Activated T-helper 2 cell treated with anti-CD3 and anti-CD28 coated beads, Interferon-gamma antibody, Interleukin-2, Interleukin-4, amounts not matched to agents 10 μg/mL and 5 μg/mL and 100 μg/mL, durations not matched to agents 14 hours and 24 hours and 36 hours (primary cell): ENCODE results near the gene ORAI3. TPM values are rescaled to one million over a fixed set of nuclear protein-coding genes. Genes with fewer than 3 reads are reported as not detected.
"Not testable (repeated sequence)": the region's sequence is repeated elsewhere in the genome, so short reads cannot be mapped to it uniquely, and the experiment has no call there.

Experiments used
- DNase-seq: peaks from one replicate; pipeline ENCODE4 v3.0.0; 2021; ENCODE audit warnings: low spot score
- H3K27ac Mint-ChIP-seq: one replicate; pipeline ENCODE4 v1.8.0; 2021; ENCODE audit warnings: mixed read lengths
- H3K27me3 Mint-ChIP-seq: one replicate; pipeline ENCODE4 v1.8.0; 2021; ENCODE audit warnings: low read depth, mixed read lengths
- H3K36me3 Mint-ChIP-seq: one replicate; pipeline ENCODE4 v1.8.0; 2021; ENCODE audit warnings: low read depth, mixed read lengths
- H3K4me1 Mint-ChIP-seq: one replicate; pipeline ENCODE4 v1.8.0; 2021; ENCODE audit warnings: low read depth, mixed read lengths
- H3K4me3 Mint-ChIP-seq: one replicate; pipeline ENCODE4 v1.8.0; 2021; ENCODE audit warnings: low read depth, mild to moderate bottlenecking, moderate library complexity, mixed read lengths
- H3K9me3 Mint-ChIP-seq: one replicate; pipeline ENCODE4 v1.8.0; 2021; ENCODE audit warnings: mixed read lengths
- intact Hi-C: fragments of 100-400 bp; cut with micrococcal nuclease; formaldehyde crosslinking; loops from one replicate; pipeline ENCODE4 v1.15.1; 2023
- total RNA-seq: library from RNA; stranded (reverse); gene quantifications from 2 replicates; pipeline ENCODE4 v1.2.3, GENCODE V29; 2022

The ORAI3 gene
- total RNA-seq, 1 donor from 2014 or later, result 17.4 TPM

- no peak for DNase-seq
- peaks cover 9% of the 10 kb centered on the region for H3K36me3 Mint-ChIP-seq
- intact Hi-C loops, result no loop called here
- peaks cover 19% of the 10 kb centered on the region for H3K4me1 Mint-ChIP-seq
- no peaks in the 10 kb centered on the region for H3K27me3 Mint-ChIP-seq
- no peak overlapping the region for H3K27ac Mint-ChIP-seq
- H3K4me3 Mint-ChIP-seq, result peak overlapping the region; percentile 66
- no peaks in the 10 kb centered on the region for H3K9me3 Mint-ChIP-seq
Measured at GRCh38 chr16:30925632-30925987, 23.3 kb upstream of the ORAI3 start.

GRCh38 chr16:30925995-30926811, 22.7 kb upstream of the ORAI3 start:
- H3K27me3 Mint-ChIP-seq, result no peaks in the 10 kb centered on the region
- H3K9me3 Mint-ChIP-seq, result no peaks in the 10 kb centered on the region
- intact Hi-C loops, result no loop called here
- no peak for DNase-seq
- peaks cover 16% of the 10 kb centered on the region for H3K4me1 Mint-ChIP-seq
- H3K27ac Mint-ChIP-seq, result no peak overlapping the region
- H3K36me3 Mint-ChIP-seq, result peaks cover 15% of the 10 kb centered on the region
- peak overlapping the region; percentile 66 for H3K4me3 Mint-ChIP-seq

GRCh38 chr16:30926937-30927788, 21.7 kb upstream of the ORAI3 start:
- Mint-ChIP-seq H3K9me3 (no peaks in the 10 kb centered on the region), H3K4me3 (no peak overlapping the region), H3K4me1 (peaks cover 10% of the 10 kb centered on the region), H3K36me3 (peaks cover 15% of the 10 kb centered on the region), H3K27me3 (no peaks in the 10 kb centered on the region), H3K27ac (no peak overlapping the region)
- intact Hi-C loops, result no loop called here
- no peak for DNase-seq

- Mint-ChIP-seq H3K27ac (no peak overlapping the region), H3K4me3 (no peak overlapping the region), H3K4me1 (peaks cover 10% of the 10 kb centered on the region), H3K27me3 (no peaks in the 10 kb centered on the region), H3K36me3 (peaks cover 22% of the 10 kb centered on the region), H3K9me3 (no peaks in the 10 kb centered on the region)
- peak; percentile 36 for DNase-seq
- intact Hi-C loops, result no loop called here
Measured at GRCh38 chr16:30927789-30928378, 21.0 kb upstream of the ORAI3 start.

- no peak for DNase-seq
- H3K9me3 Mint-ChIP-seq, result no peaks in the 10 kb centered on the region
- no peak overlapping the region for H3K4me3 Mint-ChIP-seq
- no peak overlapping the region for H3K27ac Mint-ChIP-seq
- H3K4me1 Mint-ChIP-seq, result peaks cover 10% of the 10 kb centered on the region
- no peaks in the 10 kb centered on the region for H3K27me3 Mint-ChIP-seq
- intact Hi-C loops, result no loop called here
- peaks cover 22% of the 10 kb centered on the region for H3K36me3 Mint-ChIP-seq
Measured at GRCh38 chr16:30928390-30928789, 20.5 kb upstream of the ORAI3 start.

- Mint-ChIP-seq H3K36me3 (peaks cover 22% of the 10 kb centered on the region), H3K9me3 (no peaks in the 10 kb centered on the region), H3K4me1 (peaks cover 10% of the 10 kb centered on the region), H3K27me3 (no peaks in the 10 kb centered on the region), H3K4me3 (no peak overlapping the region), H3K27ac (no peak overlapping the region)
- no peak for DNase-seq
- intact Hi-C loops, result no loop called here
Measured at GRCh38 chr16:30929167-30929566, 19.7 kb upstream of the ORAI3 start.

GRCh38 chr16:30930160-30930571, 18.7 kb upstream of the ORAI3 start:
- peaks cover 11% of the 10 kb centered on the region for H3K4me1 Mint-ChIP-seq
- H3K4me3 Mint-ChIP-seq, result no peak overlapping the region
- peaks cover 25% of the 10 kb centered on the region for H3K36me3 Mint-ChIP-seq
- H3K27ac Mint-ChIP-seq, result no peak overlapping the region
- DNase-seq, result no peak
- no peaks in the 10 kb centered on the region for H3K9me3 Mint-ChIP-seq
- intact Hi-C loops, result no loop called here
- no peaks in the 10 kb centered on the region for H3K27me3 Mint-ChIP-seq

GRCh38 chr16:30931068-30931650, 17.7 kb upstream of the ORAI3 start:
- Mint-ChIP-seq H3K9me3 (no peaks in the 10 kb centered on the region), H3K27me3 (no peaks in the 10 kb centered on the region), H3K4me3 (no peak overlapping the region)

GRCh38 chr16:30934827-30935557, 13.9 kb upstream of the ORAI3 start:
- no peak for DNase-seq
- Mint-ChIP-seq H3K36me3 (peaks cover 35% of the 10 kb centered on the region), H3K4me1 (peaks cover 19% of the 10 kb centered on the region), H3K9me3 (no peaks in the 10 kb centered on the region), H3K27me3 (no peaks in the 10 kb centered on the region), H3K4me3 (no peak overlapping the region), H3K27ac (peak overlapping the region; percentile 36)
- intact Hi-C loops, result no loop called here

More at GRCh38 chr16:30931068-30931650, 17.7 kb upstream of the ORAI3 start:
- intact Hi-C loops, result no loop called here
- Mint-ChIP-seq H3K27ac (no peak overlapping the region), H3K36me3 (peaks cover 27% of the 10 kb centered on the region), H3K4me1 (peaks cover 10% of the 10 kb centered on the region)
- no peak for DNase-seq

- Mint-ChIP-seq H3K9me3 (no peaks in the 10 kb centered on the region), H3K4me1 (peaks cover 30% of the 10 kb centered on the region), H3K27ac (peak overlapping the region; percentile 35), H3K4me3 (no peak overlapping the region), H3K27me3 (no peaks in the 10 kb centered on the region), H3K36me3 (peaks cover 39% of the 10 kb centered on the region)
- intact Hi-C loops, result no loop called here
- no peak for DNase-seq
Measured at GRCh38 chr16:30937692-30938091, 11.2 kb upstream of the ORAI3 start.

GRCh38 chr16:30939571-30939970, 9.3 kb upstream of the ORAI3 start:
- H3K9me3 Mint-ChIP-seq, H3K27ac Mint-ChIP-seq, DNase-seq, intact Hi-C loops, H3K27me3 Mint-ChIP-seq, H3K4me3 Mint-ChIP-seq: not testable (repeated sequence)
- peaks cover 32% of the 10 kb centered on the region for H3K4me1 Mint-ChIP-seq
- peaks cover 49% of the 10 kb centered on the region for H3K36me3 Mint-ChIP-seq
